ENCODE results near the gene MRPS23. TPM values are rescaled to one million over a fixed set of nuclear protein-coding genes. Genes with fewer than 3 reads are reported as not detected.

MRPS23 gene
- total RNA-seq, 1 donor from 2014 or later = 16.4 TPM

GRCh38 chr17:57818066-57818465 lies 31.8 kb downstream of the MRPS23 start:
- no peak for DNase-seq (ENCODE audit: low spot score)
- no peaks in the 10 kb centered on the region for H3K4me1 ChIP-seq
- peak overlapping the region; percentile 57 for H3K27ac Mint-ChIP-seq
- TF ChIP-seq EZH2 (IDR thresholded peaks at IDR 0.05) = no peak
- no peak for TF ChIP-seq EZH2phosphoT487 (IDR thresholded peaks at IDR 0.05)
- no peak for TF ChIP-seq CTCF (IDR thresholded peaks at IDR 0.05)
- H3K36me3 ChIP-seq = no peaks in the 10 kb centered on the region
- H3K27me3 ChIP-seq = no peaks in the 10 kb centered on the region
- no peaks in the 10 kb centered on the region for H3K79me2 ChIP-seq (ENCODE audit: low read depth)
- H3K27ac ChIP-seq = no peak overlapping the region
- no peak overlapping the region for H3K4me3 Mint-ChIP-seq
- no peak overlapping the region for H2AFZ ChIP-seq (replicated peaks)
- H4K20me1 ChIP-seq (ENCODE audit: low read depth) = no peaks in the 10 kb centered on the region
- H3K27me3 Mint-ChIP-seq (ENCODE audit: insufficient read depth, low read depth) = peaks cover 4% of the 10 kb centered on the region
- H3K4me1 Mint-ChIP-seq = peaks cover 19% of the 10 kb centered on the region
- H3K4me2 ChIP-seq = no peak overlapping the region
- no peaks in the 10 kb centered on the region for H3K9me3 Mint-ChIP-seq
- H3K4me3 ChIP-seq = no peak overlapping the region
- no peak overlapping the region for H3K9ac ChIP-seq
- H3K36me3 Mint-ChIP-seq = no peaks in the 10 kb centered on the region
- no peaks in the 10 kb centered on the region for H3F3A ChIP-seq (ENCODE audit: low read depth)
- no peaks in the 10 kb centered on the region for H3K9me3 ChIP-seq (ENCODE audit: low read depth)

DNA sequence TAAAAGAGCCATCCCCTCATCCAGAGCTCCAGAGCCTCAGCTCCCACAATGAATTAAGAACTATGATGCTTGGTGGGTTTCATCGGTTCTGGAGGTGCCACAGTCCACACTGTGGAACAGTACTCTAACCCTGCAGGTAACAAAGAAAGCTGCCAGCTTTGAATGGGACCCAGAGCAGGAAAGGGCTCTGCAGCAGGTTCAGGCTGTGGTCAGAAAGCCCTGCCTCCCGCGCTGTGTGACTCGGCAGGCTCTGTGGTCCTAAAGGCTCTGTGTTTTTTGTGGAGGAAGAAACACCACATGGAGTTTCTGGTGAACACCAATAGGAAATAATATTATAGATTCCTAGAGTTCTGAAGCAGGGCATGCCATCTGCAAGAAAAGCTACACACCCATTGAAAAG lies 32.5 kb downstream of the MRPS23 start:
- Mint-ChIP-seq H3K36me3 (no peaks in the 10 kb centered on the region), H3K27ac (no peak overlapping the region), H3K9me3 (no peaks in the 10 kb centered on the region), H3K4me1 (peaks cover 16% of the 10 kb centered on the region), H3K27me3 (ENCODE audit: insufficient read depth, low read depth) (no peaks in the 10 kb centered on the region), H3K4me3 (no peak overlapping the region)
- Histone ChIP-seq H3K27ac (no peak overlapping the region), H4K20me1 (ENCODE audit: low read depth) (no peaks in the 10 kb centered on the region), H3K36me3 (no peaks in the 10 kb centered on the region), H2AFZ (replicated peaks) (no peak overlapping the region), H3K4me3 (no peak overlapping the region), H3K9ac (no peak overlapping the region), H3K27me3 (no peaks in the 10 kb centered on the region), H3K9me3 (ENCODE audit: low read depth) (no peaks in the 10 kb centered on the region), H3K4me1 (no peaks in the 10 kb centered on the region), H3K4me2 (no peak overlapping the region), H3K79me2 (ENCODE audit: low read depth) (no peaks in the 10 kb centered on the region), H3F3A (ENCODE audit: low read depth) (no peaks in the 10 kb centered on the region)
- no peak for TF ChIP-seq EZH2 (IDR thresholded peaks at IDR 0.05)
- DNase-seq (ENCODE audit: low spot score) = no peak

DNA sequence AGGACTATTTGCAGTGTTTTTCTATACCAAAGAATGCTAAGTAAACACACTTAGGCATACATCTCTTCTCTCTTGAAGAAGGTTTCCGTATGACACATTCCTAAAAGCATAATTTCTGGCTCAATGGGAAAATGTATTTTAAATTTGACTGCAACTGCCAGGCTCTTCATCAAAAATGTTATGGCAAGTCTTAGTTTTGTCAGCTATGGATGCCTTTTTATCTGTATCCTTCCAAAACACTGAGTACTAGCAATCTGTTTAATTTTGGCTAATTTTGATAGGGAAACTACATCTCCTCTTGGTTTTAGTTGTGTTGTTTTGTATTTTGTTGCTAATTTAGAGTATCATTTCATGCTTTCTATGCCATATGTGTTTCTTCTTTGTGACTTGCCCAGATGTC lies 35.4 kb downstream of the MRPS23 start:
- H4K20me1 ChIP-seq (ENCODE audit: low read depth) = no peaks in the 10 kb centered on the region
- Mint-ChIP-seq H3K27ac (no peak overlapping the region), H3K4me1 (peaks cover 35% of the 10 kb centered on the region), H3K9me3 (no peaks in the 10 kb centered on the region), H3K4me3 (no peak overlapping the region), H3K27me3 (ENCODE audit: insufficient read depth, low read depth) (peaks cover 6% of the 10 kb centered on the region), H3K36me3 (no peaks in the 10 kb centered on the region)
- H3K4me3 ChIP-seq = no peak overlapping the region
- no peaks in the 10 kb centered on the region for H3K36me3 ChIP-seq
- no peak overlapping the region for H2AFZ ChIP-seq (replicated peaks)
- no peaks in the 10 kb centered on the region for H3K27me3 ChIP-seq
- TF ChIP-seq EZH2 (IDR thresholded peaks at IDR 0.05) (no peak), EZH2phosphoT487 (IDR thresholded peaks at IDR 0.05) (no peak), CTCF (IDR thresholded peaks at IDR 0.05) (no peak)
- no peak overlapping the region for H3K4me2 ChIP-seq
- no peaks in the 10 kb centered on the region for H3K9me3 ChIP-seq (ENCODE audit: low read depth)
- peaks cover 12% of the 10 kb centered on the region for H3K4me1 ChIP-seq
- H3F3A ChIP-seq (ENCODE audit: low read depth) = no peaks in the 10 kb centered on the region
- H3K9ac ChIP-seq = no peak overlapping the region
- no peak for DNase-seq (ENCODE audit: low spot score)
- no peak overlapping the region for H3K27ac ChIP-seq
- no peaks in the 10 kb centered on the region for H3K79me2 ChIP-seq (ENCODE audit: low read depth)

DNA sequence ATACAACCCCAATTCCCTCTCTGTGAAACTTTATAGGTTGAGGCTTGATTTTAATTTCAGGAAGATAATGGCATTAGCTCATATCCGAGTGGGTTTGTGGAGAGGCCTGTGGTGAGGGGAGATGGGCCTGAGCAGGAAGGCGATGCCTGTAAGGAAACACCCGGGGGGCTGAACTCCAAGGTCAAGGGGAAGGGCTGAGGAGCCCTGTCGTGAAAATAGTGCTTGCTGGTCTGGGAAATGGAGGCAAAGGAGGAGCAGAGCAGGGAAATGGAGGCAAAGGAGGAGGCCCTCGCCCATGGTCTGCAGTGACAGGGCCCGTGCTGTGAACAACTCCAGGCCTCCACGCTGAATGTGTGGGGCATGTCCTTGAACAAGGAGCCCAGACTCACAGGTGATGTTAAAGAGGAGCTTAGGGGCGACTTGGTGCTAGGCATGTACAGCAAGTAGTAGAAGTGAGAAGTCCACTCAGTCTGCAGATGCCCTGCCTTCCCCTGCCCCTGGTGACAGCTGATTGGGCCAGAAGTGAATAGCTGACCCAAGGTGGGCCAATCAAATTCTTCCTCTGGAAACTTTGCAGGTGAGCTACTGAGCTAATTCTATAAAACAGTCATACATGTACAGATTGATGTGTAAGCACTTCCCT lies 38.1 kb downstream of the MRPS23 start:
- Mint-ChIP-seq H3K4me3 (no peak overlapping the region), H3K27ac (peak overlapping the region; percentile 6), H3K36me3 (no peaks in the 10 kb centered on the region), H3K27me3 (ENCODE audit: insufficient read depth, low read depth) (peaks cover 16% of the 10 kb centered on the region), H3K4me1 (peaks cover 35% of the 10 kb centered on the region), H3K9me3 (no peaks in the 10 kb centered on the region)
- H3K4me2 ChIP-seq = no peak overlapping the region
- no peaks in the 10 kb centered on the region for H3F3A ChIP-seq (ENCODE audit: low read depth)
- TF ChIP-seq CTCF (IDR thresholded peaks at IDR 0.05) (no peak), EZH2 (IDR thresholded peaks at IDR 0.05) (no peak), EZH2phosphoT487 (IDR thresholded peaks at IDR 0.05) (no peak)
- H3K79me2 ChIP-seq (ENCODE audit: low read depth) = no peaks in the 10 kb centered on the region
- DNase-seq (ENCODE audit: low spot score) = no peak
- no peak overlapping the region for H3K27ac ChIP-seq
- no peaks in the 10 kb centered on the region for H3K27me3 ChIP-seq
- no peaks in the 10 kb centered on the region for H3K36me3 ChIP-seq
- no peak overlapping the region for H2AFZ ChIP-seq (replicated peaks)
- H3K4me1 ChIP-seq = peaks cover 12% of the 10 kb centered on the region
- no peaks in the 10 kb centered on the region for H4K20me1 ChIP-seq (ENCODE audit: low read depth)
- H3K9me3 ChIP-seq (ENCODE audit: low read depth) = no peaks in the 10 kb centered on the region
- no peak overlapping the region for H3K9ac ChIP-seq
- no peak overlapping the region for H3K4me3 ChIP-seq

Measured in neural progenitor cell (in vitro differentiated cells).